ENCODE results near the gene FLT1. TPM values are rescaled to one million over a fixed set of nuclear protein-coding genes. Genes with fewer than 3 reads are reported as not detected.

The FLT1 gene
- total RNA-seq, 1 experiment from 2014 or later = 0.25 TPM

DNA sequence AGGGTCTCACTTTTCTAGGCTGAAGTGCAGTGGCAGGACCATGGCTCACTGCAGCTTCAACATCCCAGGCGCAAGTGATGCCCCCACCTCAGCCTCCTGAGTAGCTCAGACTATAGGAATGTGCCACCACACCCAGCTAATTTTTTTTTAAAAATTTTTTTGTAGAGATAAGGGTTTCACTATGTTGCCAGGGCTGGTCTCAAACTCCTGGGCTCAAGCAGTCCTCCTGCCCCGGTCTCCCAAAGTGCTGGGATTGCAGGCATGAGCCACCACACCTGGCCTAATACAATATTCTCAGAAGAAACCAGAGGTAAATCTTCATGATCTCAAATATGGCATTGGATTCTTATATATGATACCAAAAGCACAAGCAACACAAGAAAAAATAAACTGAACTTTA lies 47.7 kb downstream of the FLT1 start (continued):
- no peak for TF ChIP-seq REST (IDR thresholded peaks at IDR 0.05; ENCODE audit: low read depth)

GRCh38 chr13:28442839-28443238 lies 52.1 kb downstream of the FLT1 start:
- TF ChIP-seq, protein P1, sequence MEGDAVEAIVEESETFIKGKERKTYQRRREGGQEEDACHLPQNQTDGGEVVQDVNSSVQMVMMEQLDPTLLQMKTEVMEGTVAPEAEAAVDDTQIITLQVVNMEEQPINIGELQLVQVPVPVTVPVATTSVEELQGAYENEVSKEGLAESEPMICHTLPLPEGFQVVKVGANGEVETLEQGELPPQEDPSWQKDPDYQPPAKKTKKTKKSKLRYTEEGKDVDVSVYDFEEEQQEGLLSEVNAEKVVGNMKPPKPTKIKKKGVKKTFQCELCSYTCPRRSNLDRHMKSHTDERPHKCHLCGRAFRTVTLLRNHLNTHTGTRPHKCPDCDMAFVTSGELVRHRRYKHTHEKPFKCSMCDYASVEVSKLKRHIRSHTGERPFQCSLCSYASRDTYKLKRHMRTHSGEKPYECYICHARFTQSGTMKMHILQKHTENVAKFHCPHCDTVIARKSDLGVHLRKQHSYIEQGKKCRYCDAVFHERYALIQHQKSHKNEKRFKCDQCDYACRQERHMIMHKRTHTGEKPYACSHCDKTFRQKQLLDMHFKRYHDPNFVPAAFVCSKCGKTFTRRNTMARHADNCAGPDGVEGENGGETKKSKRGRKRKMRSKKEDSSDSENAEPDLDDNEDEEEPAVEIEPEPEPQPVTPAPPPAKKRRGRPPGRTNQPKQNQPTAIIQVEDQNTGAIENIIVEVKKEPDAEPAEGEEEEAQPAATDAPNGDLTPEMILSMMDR (IDR thresholded peaks at IDR 0.05 in 2 of 3, conservative IDR thresholded peaks at IDR 0.05 in 1 of 3; ENCODE audit: borderline replicate concordance in 1 of 3, insufficient read depth in 1 of 3, low read depth in 2 of 3, low read length in 2 of 3) = no peak
- TF ChIP-seq YY1 (IDR thresholded peaks at IDR 0.05; ENCODE audit: extremely low read depth, insufficient replicate concordance, low read depth, low read length) (no peak), EZH2 (IDR thresholded peaks at IDR 0.05) (no peak), FOSL1 (IDR thresholded peaks at IDR 0.05; ENCODE audit: low read depth) (no peak), MAX (IDR thresholded peaks at IDR 0.05) (no peak), RAD21 (IDR thresholded peaks at IDR 0.05; ENCODE audit: low read depth) (no peak), SP1 (IDR thresholded peaks at IDR 0.05; ENCODE audit: low read depth) (no peak), CBX3 (IDR thresholded peaks at IDR 0.05; ENCODE audit: low read depth) (no peak), REST (IDR thresholded peaks at IDR 0.05; ENCODE audit: low read depth) (no peak), SIN3A (IDR thresholded peaks at IDR 0.05; ENCODE audit: low read depth) (no peak)
- no TSS peak for BruUV-seq (replicated peaks)

More at GRCh38 chr13:28442839-28443238, 52.1 kb downstream of the FLT1 start:
- Histone ChIP-seq H3K9me3 (ENCODE audit: control insufficient read depth in 1 of 2, insufficient read depth in 1 of 2, low read depth in 1 of 2, low read length in 2 of 2) (no peaks in the 10 kb centered on the region), H3K36me3 (ENCODE audit: control insufficient read depth in 1 of 2, insufficient read depth in 2 of 2, low read length in 2 of 2) (no peaks in the 10 kb centered on the region), H3K4me1 (ENCODE audit: control insufficient read depth in 1 of 2, insufficient read depth in 2 of 2, low read length in 2 of 2) (no peaks in the 10 kb centered on the region), H3K4me3 (replicated peaks in 1 of 2; ENCODE audit: low read depth in 1 of 2, low read length in 2 of 2) (no peak overlapping the region), H3K4me2 (ENCODE audit: low read length) (no peak overlapping the region), H3K79me2 (ENCODE audit: insufficient read depth, low read length) (no peaks in the 10 kb centered on the region), H3K9ac (ENCODE audit: low read length) (no peak overlapping the region), H3K9me2 (ENCODE audit: insufficient read depth) (no peaks in the 10 kb centered on the region), H4K20me1 (ENCODE audit: insufficient read depth) (no peaks in the 10 kb centered on the region), H3K27ac (ENCODE audit: low read depth, low read length) (no peak overlapping the region), H2AFZ (ENCODE audit: low read depth, low read length, poor library complexity, severe bottlenecking) (no peak overlapping the region), H3K27me3 (ENCODE audit: insufficient read depth, low read length) (no peaks in the 10 kb centered on the region; the same call in 1 of the 2 replicates)
- intact Hi-C loops (cut with micrococcal nuclease) = no loop called here
- CTCF ChIA-PET = no interaction called here
- RAD21 ChIA-PET (ENCODE audit: low non-redundant PET in 1 of 2, low total read pairs in 2 of 2, uncharacterized antibody in 2 of 2, unreplicated experiment in 2 of 2) = no interaction called here
- POLR2A ChIA-PET = no interaction called here
- no peak for ATAC-seq
- no peak for DNase-seq (ENCODE audit: low read depth, low spot score)
